Thoracic aorta (tissue), 2 donors: Measurements from ENCODE around the gene PHF14. TPM values are rescaled to one million over a fixed set of nuclear protein-coding genes. Genes with fewer than 3 reads are reported as not detected.

ENCODE experiments used
- ATAC-seq: fragments of 150-250 bp; one replicate; pipeline ENCODE4 v1.8.0; 2017; ENCODE audit warnings: low read depth; ENCODE audit not compliant: insufficient number of reproducible peaks, low FRiP score
- DNase-seq: peaks from one replicate; pipeline ENCODE4 v3.0.0-alpha.2; 2020; ENCODE audit warnings: low spot score
- H3K27ac ChIP-seq, 2 donors: fragments of 200-600 bp; sonication (generic); 1 replicate in 1 of 2; 2 replicates in 1 of 2; pipeline ENCODE4 v1.5.1; 2016; ENCODE audit warnings: mild to moderate bottlenecking in 2 of 2, moderate library complexity in 2 of 2
- H3K27me3 ChIP-seq: fragments of 200-600 bp; sonication (generic); replicated peaks from 2 replicates; pipeline ENCODE4 v1.6.0; 2016; ENCODE audit warnings: mild to moderate bottlenecking; ENCODE audit not compliant: insufficient read depth
- H3K36me3 ChIP-seq: fragments of 200-600 bp; sonication (generic); one replicate; pipeline ENCODE4 v1.5.1; 2016
- H3K4me1 ChIP-seq, 2 donors: fragments of 200-600 bp; sonication (generic); 1 replicate in 1 of 2; 2 replicates in 1 of 2; pipeline versions ENCODE4 v1.5.1 to v1.6.0; 2016; ENCODE audit warnings: low read depth in 2 of 2, mild to moderate bottlenecking in 1 of 2; ENCODE audit not compliant: control insufficient read depth in 1 of 2
- H3K4me3 ChIP-seq: fragments of 200-600 bp; sonication (generic); 2 replicates; pipeline ENCODE4 v1.5.1; 2016; ENCODE audit warnings: mild to moderate bottlenecking
- H3K9me3 ChIP-seq: fragments of 200-600 bp; sonication (generic); 2 replicates; pipeline ENCODE4 v1.5.1; 2016
- total RNA-seq, 2 donors: library from RNA; depleted of rRNA; stranded (reverse); fragments of >200 nt; gene quantifications; one replicate each; pipeline versions ENCODE4 v1.1.0 to v1.2.3, GENCODE V29; 2016
- TF ChIP-seq, protein P1 (sequence below): fragments of 200-600 bp; sonication (generic); IDR thresholded peaks from one replicate; pipeline ENCODE4 v1.5.1; 2019; ENCODE audit warnings: antibody characterized with exemption

PHF14 gene
- total RNA-seq, 2 donors from 2014 or later: 26.5 to 46.1 TPM

DNA sequence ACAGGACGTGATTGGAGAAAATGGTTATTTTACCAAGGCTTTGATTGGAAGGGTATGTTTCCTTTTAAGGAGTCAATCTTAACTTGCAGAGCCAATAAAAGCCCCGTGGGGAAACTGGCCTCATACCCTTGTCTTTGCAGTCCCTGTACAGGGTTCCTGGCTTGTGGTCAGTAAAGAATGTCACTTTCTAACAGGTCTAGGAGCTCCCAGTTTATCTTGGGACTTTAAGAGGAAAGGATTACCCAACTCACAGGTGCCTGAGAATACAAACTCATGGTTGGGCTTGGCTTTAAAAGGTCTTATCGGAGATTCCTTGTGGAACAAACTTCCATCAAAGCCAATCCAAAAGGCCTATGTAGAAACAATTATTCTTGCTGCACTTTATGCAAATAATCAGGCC is 221.8 kb downstream of the PHF14 start:
- DNase-seq (no peak), ATAC-seq (no peak)
- H3K27ac ChIP-seq: no peak overlapping the region
- H3K4me3 ChIP-seq: no peak overlapping the region
- TF ChIP-seq, protein P1, sequence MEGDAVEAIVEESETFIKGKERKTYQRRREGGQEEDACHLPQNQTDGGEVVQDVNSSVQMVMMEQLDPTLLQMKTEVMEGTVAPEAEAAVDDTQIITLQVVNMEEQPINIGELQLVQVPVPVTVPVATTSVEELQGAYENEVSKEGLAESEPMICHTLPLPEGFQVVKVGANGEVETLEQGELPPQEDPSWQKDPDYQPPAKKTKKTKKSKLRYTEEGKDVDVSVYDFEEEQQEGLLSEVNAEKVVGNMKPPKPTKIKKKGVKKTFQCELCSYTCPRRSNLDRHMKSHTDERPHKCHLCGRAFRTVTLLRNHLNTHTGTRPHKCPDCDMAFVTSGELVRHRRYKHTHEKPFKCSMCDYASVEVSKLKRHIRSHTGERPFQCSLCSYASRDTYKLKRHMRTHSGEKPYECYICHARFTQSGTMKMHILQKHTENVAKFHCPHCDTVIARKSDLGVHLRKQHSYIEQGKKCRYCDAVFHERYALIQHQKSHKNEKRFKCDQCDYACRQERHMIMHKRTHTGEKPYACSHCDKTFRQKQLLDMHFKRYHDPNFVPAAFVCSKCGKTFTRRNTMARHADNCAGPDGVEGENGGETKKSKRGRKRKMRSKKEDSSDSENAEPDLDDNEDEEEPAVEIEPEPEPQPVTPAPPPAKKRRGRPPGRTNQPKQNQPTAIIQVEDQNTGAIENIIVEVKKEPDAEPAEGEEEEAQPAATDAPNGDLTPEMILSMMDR: no peak
- peaks cover 8 to 23% of the 10 kb centered on the region in 2 donors for H3K4me1 ChIP-seq
- no peaks in the 10 kb centered on the region for H3K36me3 ChIP-seq
- H3K27me3 ChIP-seq: no peaks in the 10 kb centered on the region
- no peaks in the 10 kb centered on the region for H3K9me3 ChIP-seq

DNA sequence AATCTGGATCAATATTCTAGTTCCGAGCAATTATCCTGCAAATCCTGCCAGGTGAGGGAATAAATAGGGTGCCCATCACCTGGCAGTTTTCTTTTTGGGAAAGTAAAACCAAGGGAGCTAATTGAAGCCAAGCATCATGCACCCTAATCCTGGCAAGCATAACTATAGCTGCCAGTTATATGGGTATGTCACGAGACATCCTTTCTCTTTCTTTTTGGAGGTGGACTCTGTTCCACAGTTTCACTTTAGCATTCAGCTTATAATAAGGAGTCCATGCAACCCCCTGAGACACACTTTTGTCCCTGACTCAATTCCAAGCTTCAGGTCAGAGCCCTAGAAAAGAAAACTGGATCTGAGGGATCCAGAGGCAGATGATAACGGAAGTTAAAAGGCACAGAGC is 222.5 kb downstream of the PHF14 start:
- no peak for DNase-seq
- TF ChIP-seq, protein P1: no peak
- H3K27ac ChIP-seq: no peak overlapping the region
- no peaks in the 10 kb centered on the region for H3K27me3 ChIP-seq
- peaks cover 8 to 23% of the 10 kb centered on the region in 2 donors for H3K4me1 ChIP-seq
- H3K4me3 ChIP-seq: no peak overlapping the region
- H3K36me3 ChIP-seq: no peaks in the 10 kb centered on the region
- no peak for ATAC-seq
- no peaks in the 10 kb centered on the region for H3K9me3 ChIP-seq

DNA sequence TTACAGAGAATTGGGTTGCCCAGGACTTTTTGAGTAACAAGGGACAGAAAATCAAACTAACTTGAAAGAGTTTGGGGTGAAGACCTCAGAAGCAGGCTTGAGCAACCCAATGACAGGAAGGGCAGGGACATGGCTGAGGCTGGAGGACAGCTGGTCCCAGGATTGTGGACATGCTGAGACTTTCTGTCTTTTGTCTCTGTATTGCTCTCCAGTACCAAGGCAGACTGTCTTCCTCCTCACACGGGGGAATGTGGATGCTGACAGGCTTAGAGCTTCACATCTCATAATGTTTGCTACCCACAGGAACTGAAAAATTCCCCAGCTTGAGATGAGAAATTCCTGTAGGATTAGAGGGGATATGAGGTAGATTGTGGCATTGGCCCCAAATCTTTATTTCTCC is 229.6 kb downstream of the PHF14 start:
- TF ChIP-seq, protein P1: no peak
- H3K27ac ChIP-seq: no peak overlapping the region
- no peak for DNase-seq
- no peaks in the 10 kb centered on the region for H3K27me3 ChIP-seq
- no peaks in the 10 kb centered on the region for H3K4me1 ChIP-seq
- no peak for ATAC-seq
- H3K4me3 ChIP-seq: no peak overlapping the region
- H3K36me3 ChIP-seq: no peaks in the 10 kb centered on the region
- H3K9me3 ChIP-seq: no peaks in the 10 kb centered on the region

DNA sequence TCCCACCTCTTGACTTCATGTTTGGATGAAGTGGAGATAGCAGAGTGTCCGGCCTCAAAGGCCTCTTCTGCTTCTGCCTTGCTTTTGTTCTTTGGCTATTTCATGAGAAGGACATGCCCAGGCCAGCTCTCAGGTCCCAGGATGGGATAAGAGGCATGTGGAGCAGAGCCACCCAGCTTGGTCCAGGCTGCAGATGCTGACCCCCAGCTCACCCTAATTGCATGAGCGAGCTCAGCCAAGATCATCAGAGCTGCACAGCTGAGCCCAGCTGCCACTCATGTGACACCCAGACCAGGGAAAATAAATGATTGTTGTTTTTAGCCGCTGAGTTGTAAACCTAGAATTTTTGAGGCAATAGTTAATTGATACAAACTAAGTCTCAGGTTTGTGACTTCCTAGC is 230.0 kb downstream of the PHF14 start:
- no peak for ATAC-seq
- DNase-seq: no peak
- Histone ChIP-seq H3K4me3 (no peak overlapping the region), H3K36me3 (no peaks in the 10 kb centered on the region), H3K27me3 (no peaks in the 10 kb centered on the region), H3K4me1 (no peaks in the 10 kb centered on the region), H3K9me3 (no peaks in the 10 kb centered on the region), H3K27ac (no peak overlapping the region)
- TF ChIP-seq, protein P1: no peak

GRCh38 chr7:11206177-11206899 is 232.7 kb downstream of the PHF14 start:
- DNase-seq: no peak
- ATAC-seq: no peak
- Histone ChIP-seq H3K36me3 (no peaks in the 10 kb centered on the region), H3K27me3 (no peaks in the 10 kb centered on the region), H3K4me3 (no peak overlapping the region), H3K27ac (no peak overlapping the region), H3K4me1 (no peaks in the 10 kb centered on the region), H3K9me3 (no peaks in the 10 kb centered on the region)
- TF ChIP-seq, protein P1: no peak
